Measurements from ENCODE around the gene SPON1.

- TF ChIP-seq EGR1 (IDR thresholded peaks at IDR 0.05; ENCODE audit: low read depth in 2 of 2) (no peak), CTCF (IDR thresholded peaks at IDR 0.05; ENCODE audit: low read depth, low read length, missing input control) (no peak), SP1 (IDR thresholded peaks at IDR 0.05) (no peak), JUND (IDR thresholded peaks at IDR 0.05) (no peak)
Observed at GRCh38 chr11:13999704-14000103, 37.2 kb downstream of the SPON1 start.
